ENCODE results near the gene CLDN6.

CLDN6 gene

GRCh38 chr16:3060339-3061127 is 42.5 kb upstream of the CLDN6 start:
- H3K4me3 ChIP-seq (replicated peaks; ENCODE audit: low read depth, low read length) = no peak overlapping the region
- no peak for DNase-seq (ENCODE audit: low read depth)
- no peak for TF ChIP-seq CTCF (IDR thresholded peaks at IDR 0.05; ENCODE audit: low read length, missing control alignments)

GRCh38 chr16:3059723-3060242 is 41.8 kb upstream of the CLDN6 start:
- peak overlapping the region; percentile 29 for H3K4me3 ChIP-seq (replicated peaks; ENCODE audit: low read depth, low read length)
- TF ChIP-seq CTCF (IDR thresholded peaks at IDR 0.05; ENCODE audit: low read length, missing control alignments) = no peak
- DNase-seq (ENCODE audit: low read depth) = no peak

- peak; percentile 37 for TF ChIP-seq CTCF (IDR thresholded peaks at IDR 0.05; ENCODE audit: low read length, missing control alignments)
- H3K4me3 ChIP-seq (replicated peaks; ENCODE audit: low read depth, low read length) = peak overlapping the region; percentile 77
- DNase-seq (ENCODE audit: low read depth) = peak; percentile 86
Measured at GRCh38 chr16:3059041-3059722, 41.2 kb upstream of the CLDN6 start.

GRCh38 chr16:3058139-3059030 is 40.4 kb upstream of the CLDN6 start:
- H3K4me3 ChIP-seq (replicated peaks; ENCODE audit: low read depth, low read length) = peak overlapping the region; percentile 77
- DNase-seq (ENCODE audit: low read depth) = peak; percentile 23
- TF ChIP-seq CTCF (IDR thresholded peaks at IDR 0.05; ENCODE audit: low read length, missing control alignments) = no peak

GRCh38 chr16:3057181-3058138 is 39.5 kb upstream of the CLDN6 start:
- DNase-seq (ENCODE audit: low read depth) = no peak
- peak overlapping the region; percentile 7 for H3K4me3 ChIP-seq (replicated peaks; ENCODE audit: low read depth, low read length)
- TF ChIP-seq CTCF (IDR thresholded peaks at IDR 0.05; ENCODE audit: low read length, missing control alignments) = no peak

All from fibroblast of pulmonary artery (primary cell).